ENCODE results near the gene BRD1. TPM values are rescaled to one million over a fixed set of nuclear protein-coding genes. Genes with fewer than 3 reads are reported as not detected.

Gene BRD1
- total RNA-seq, 1 experiment from 2014 or later, result 15.4 TPM

DNA sequence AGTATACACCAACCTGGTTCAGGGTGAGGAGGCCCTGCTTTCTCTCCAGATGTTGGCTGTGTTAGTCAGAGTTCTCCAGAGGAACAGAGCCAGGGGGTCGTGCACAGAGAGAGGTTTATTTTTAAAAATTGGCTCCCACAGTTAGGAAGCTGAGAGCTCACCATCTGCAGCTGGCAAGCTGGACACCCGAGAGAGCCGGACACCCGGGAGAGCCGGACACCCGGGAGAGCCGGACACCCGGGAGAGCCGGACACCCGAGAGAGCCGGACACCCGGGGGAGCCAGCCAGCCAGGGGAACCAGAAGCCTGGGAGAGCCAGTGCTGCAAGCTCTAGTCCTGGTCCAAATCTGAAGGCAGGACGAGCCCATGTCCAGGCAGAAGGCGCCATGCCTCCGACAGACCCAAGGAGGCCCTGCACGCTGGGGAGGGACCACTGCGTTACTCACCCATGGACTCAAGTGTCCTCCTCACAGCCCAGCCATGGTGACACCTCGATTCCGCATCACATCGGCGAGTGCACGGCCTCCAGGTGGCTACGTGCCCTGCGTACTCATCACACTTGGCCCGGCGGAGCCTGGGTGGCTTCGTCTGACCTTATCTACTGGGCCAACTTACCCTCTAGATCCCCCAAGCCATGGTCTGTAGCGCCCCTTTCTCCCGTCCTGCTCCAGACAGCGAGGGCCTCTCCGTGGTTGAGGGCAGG, 99.0 kb downstream of the BRD1 start:
- no peak for DNase-seq (ENCODE audit: low read depth)

DNA sequence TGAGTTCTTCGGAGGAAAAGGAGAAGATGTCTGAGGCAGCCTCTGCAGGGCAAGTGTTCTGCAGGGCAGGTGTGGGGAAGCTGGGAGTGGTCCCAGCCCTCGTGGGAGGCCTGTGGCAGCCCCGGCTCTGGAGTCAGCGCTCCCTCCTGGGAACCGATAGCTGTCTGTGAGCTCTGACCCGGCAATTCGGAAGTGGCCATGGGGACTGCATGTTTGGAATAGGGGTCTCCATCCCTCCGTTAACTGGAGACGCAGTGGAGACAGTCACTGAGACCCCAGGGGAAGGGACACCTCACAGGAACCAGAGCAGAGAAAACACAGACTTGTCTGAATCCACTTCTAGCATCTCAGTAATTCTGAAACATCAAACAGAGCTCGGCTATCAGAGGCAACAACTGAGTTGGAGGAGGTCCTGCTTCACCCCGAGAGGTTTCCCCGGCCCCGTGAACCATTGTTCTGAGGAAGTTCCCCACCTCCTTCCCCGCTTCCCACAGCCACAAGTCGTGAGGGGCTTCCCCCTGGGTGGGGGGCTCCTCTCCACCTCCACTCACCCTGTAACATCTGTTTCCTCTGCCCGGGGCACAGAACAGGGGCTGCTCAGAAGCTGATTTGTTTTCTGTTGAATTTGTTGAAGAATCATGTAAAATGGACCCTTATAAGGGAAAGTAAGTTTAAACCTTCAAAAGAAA, 99.6 kb downstream of the BRD1 start:
- DNase-seq (ENCODE audit: low read depth), result no peak

DNA sequence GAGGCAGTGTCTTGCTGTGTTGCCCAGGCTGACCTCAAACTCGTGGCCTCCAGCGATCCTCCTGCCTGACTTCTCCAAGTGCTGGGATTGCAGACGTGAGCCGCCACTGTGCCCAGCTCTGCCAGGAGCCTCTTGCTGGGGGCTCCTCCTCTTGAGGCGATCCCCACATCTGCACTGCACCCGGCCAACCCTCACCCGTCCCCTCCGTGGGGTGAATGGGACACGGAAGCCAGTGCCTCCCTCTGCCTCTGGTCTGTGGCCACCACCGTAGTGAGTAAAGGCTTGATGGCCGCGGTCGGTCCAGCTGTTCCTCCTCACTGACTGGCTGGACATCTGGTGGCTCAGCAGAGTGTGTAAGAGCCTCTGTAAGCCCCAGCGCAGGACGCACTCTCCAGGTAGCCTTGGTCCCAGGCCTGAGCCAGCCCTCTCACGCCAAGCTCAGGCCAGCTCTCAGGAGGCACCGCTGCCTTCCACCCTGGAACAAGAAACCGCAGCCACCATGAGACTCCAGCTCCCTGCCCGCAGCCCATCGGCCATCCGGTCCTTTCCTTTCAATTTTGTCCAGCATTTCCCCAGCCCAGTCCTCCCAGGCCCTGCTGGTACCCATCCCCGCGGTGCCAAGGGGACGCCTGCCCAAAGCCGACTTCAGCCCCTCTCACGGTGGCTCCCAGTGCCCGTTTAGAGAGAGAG, 100.3 kb downstream of the BRD1 start:
- no peak for DNase-seq (ENCODE audit: low read depth)

DNA sequence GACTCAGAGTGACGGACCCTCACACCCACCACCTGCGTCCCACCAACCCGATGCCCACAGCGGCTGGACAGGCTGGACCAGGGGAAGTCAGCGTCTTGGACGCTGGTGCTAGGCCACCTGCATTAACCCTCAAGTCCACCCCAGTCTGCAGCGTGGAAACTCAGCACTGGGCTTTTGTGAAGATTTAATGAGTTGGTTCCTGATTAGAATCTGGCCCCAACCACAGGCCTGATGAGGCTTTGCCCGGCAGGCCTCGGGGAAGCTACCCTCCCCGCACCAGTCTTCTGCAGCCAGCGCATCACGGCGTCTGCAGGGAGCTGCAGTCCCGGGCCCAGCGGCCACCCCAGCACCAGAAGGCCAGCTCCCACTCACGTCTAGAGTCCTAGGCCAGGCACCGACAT, 101.0 kb downstream of the BRD1 start:
- DNase-seq (ENCODE audit: low read depth), result no peak

DNA sequence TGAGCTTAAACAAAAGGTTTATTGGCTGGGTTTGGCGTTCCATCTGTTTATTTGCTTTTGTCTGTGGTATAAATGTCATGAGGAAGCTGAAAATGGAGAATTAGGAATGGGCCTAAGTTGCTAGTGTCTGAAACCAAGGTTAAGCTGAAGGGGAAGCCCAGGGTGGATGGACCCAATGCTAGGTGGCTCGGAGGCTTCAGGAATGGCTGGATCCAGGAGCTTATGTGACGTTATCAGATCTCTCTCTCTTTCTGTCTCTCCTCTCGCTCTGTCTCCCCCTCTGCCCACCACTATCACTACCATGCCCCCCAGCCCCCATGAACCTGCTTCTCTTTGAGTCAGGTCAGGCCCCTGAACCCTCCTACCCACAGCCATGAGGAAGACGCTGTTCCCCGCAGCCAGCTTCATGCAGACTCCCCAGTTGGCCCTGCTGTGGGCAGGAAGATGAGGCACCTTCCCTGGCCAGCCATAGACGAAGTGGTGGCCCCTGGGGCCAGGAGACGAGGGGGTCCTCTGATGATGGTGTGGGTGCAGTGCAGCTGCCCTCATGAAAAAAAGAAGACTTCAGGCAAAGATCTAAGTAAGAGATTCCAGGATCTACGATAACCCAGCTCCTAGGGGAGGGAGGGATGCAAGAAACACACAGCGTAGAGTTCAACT, 101.5 kb downstream of the BRD1 start:
- DNase-seq (ENCODE audit: low read depth), result no peak

DNA sequence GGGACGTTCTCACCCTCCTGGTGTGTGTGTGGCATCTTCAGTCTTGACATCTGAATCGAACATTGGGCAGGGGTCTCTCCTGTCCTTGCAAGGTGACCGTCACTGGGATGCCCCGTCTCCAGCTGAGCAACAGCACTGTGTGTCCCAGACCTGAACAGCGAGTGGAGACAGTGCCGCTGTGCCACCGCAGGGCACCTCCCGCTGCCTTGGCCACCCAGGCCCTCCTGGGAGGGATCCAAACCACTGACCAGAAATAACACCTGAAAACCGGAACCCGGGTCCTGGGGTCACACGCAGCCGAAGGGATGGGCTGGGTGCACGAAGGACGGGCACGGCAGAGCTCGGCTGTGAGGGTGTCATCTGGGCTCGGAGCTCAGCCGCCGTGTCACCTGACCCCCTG, 102.2 kb downstream of the BRD1 start:
- DNase-seq (ENCODE audit: low read depth), result no peak

DNA sequence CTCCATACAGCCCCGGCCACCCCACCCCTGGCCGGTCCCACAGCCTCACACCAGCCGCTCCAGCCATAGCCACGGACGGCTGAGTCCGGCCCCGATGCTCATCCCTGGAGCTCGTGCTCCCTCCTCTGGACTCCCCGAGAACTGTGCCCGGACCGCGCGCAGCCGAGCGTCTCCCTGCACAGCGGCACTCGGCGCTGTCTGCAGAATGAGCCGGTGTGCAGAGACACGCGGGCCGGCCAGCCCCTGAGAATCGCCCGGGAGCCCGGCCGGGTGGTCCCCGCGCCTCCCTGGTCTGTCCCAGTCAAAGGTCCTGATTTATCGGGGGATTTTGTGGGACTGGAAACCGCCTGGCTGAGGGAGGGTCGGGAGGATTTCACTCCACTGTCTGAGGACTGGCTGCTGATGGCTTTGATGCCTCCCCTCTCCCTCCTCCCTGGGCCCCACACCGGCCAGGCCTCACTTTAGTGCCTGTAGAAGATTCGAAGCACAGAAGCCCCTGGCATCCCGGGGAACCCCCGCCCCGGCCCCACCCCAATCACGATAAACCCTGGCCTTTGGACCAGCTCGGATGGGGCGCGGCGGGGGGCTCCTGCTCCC, 102.7 kb downstream of the BRD1 start:
- peak; percentile 84 for DNase-seq (ENCODE audit: low read depth)

DNA sequence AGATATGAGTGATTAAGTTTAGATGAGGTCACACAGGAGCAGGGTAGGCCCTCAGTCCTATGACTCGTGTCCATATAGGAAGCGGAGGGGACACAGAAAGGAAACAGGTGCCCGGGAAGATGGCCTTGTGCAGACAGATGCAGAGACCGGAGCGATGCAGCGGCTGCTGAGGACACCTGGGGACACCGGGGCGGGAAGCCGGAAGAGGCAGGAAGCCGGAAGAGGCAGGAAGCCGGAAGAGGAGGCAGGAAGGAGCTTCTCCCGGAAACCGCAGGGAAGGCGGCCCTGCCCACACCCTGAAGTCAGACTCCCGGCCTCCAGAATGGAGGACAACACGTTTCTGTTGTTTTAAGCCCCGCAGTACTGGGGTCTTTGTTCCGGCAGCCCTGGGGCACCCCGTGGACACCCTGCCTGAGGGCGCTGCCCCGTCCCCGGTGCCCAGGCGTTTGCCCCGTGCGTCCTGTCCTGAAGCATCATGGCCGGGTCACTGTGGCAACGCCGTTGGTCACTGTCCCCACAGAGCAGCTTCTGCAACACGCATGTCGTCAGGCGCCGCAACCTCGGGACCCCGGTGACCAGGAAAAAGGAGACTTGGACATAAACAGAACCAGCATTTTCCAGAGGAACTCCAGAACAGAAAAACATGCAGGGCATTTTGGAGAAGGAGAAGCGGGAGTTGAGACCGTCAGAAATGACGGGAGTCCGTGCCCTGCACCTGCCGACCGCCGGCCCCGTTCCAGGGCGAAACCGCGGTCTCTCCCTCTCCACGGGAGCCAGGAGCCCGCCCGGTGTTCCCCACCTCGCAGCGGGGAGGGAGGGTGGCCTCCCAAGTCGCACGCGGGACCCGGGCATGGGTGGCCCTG, 103.4 kb downstream of the BRD1 start:
- DNase-seq (ENCODE audit: low read depth), result peak; percentile 59

DNA sequence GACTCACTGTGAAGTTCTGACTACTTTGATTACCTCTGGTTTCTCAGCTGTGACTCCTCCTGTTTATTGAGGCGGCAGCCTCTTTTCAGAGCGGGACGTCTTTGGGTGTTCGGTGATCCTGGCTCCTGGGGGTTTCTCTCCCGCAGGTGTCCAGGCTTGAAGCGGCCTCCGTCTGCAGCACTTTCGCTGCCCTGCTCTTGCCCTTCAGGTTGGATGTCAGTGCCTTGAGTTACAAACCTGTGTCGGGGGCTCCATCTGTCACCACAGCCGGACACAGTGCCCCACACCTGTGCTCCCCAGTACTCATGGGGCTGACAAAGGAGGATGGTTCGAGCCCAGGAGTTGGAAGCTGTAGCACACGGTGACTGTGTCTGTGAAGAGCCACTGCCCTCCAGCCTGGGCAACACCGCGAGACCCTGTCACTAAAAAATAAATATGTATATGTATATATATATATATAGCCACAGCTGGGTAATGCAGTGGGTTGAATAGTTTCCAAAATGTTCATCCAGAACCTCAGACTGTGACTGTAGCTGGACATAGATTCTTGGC, 104.1 kb downstream of the BRD1 start:
- no peak for DNase-seq (ENCODE audit: low read depth)

Other genes starting within 250 kb of the BRD1 start
- 10.6 and 12.1 TPM in 2 replicates for gene ZBED4, start 26.0 kb upstream of the BRD1 start, total RNA-seq (2014; rRNA removed; shearing (Covaris generic))
- gene ALG12, start 90.6 kb upstream of the BRD1 start, total RNA-seq (2014; rRNA removed; shearing (Covaris generic)), result 12.6 and 16.3 TPM in 2 replicates
- gene CRELD2, start 90.8 kb upstream of the BRD1 start, total RNA-seq (2014; rRNA removed; shearing (Covaris generic)), result 59.4 and 82.5 TPM in 2 replicates
- 73.1 and 87.7 TPM in 2 replicates for gene PIM3, start 132.9 kb upstream of the BRD1 start, total RNA-seq (2014; rRNA removed; shearing (Covaris generic))
- not detected in 2 replicates for gene IL17REL, start 184.9 kb upstream of the BRD1 start, total RNA-seq (2014; rRNA removed; shearing (Covaris generic))
- gene TTLL8, start 230.4 kb upstream of the BRD1 start, total RNA-seq (2014; rRNA removed; shearing (Covaris generic)), result not detected in 2 replicates

Data from Daoy (cell line).